GM23248 (cell line): ENCODE results near the gene CBL. TPM values are rescaled to one million over a fixed set of nuclear protein-coding genes. Genes with fewer than 3 reads are reported as not detected.

Experiments used
- DNase-seq: peaks from one replicate; pipeline ENCODE4 v3.0.0-alpha.2; 2015
- H2AFZ ChIP-seq: fragments of 200-600 bp; sonication (generic); 2 replicates; pipeline ENCODE4 v1.6.1; 2016; ENCODE audit warnings: antibody characterized with exemption
- H3F3A ChIP-seq: fragments of 200-600 bp; sonication (generic); 2 replicates; pipeline ENCODE4 v1.6.1; 2016; ENCODE audit warnings: mild to moderate bottlenecking, antibody characterized with exemption, mixed run types; ENCODE audit not compliant: insufficient read depth
- H3K27ac ChIP-seq: fragments of 200-600 bp; sonication (generic); 2 replicates; pipeline ENCODE4 v1.5.1; 2016; ENCODE audit warnings: mild to moderate bottlenecking
- H3K27me3 ChIP-seq: fragments of 200-600 bp; sonication (generic); replicated peaks from 2 replicates; pipeline ENCODE4 v1.6.1; 2016; ENCODE audit warnings: mild to moderate bottlenecking; ENCODE audit not compliant: insufficient read depth
- H3K36me3 ChIP-seq: fragments of 200-600 bp; sonication (generic); 2 replicates; pipeline ENCODE4 v1.6.1; 2016; ENCODE audit warnings: low read depth, mild to moderate bottlenecking
- H3K4me1 ChIP-seq: fragments of 200-600 bp; sonication (generic); 2 replicates; pipeline ENCODE4 v1.6.1; 2016; ENCODE audit warnings: mild to moderate bottlenecking; ENCODE audit not compliant: insufficient read depth
- H3K4me2 ChIP-seq: fragments of 200-600 bp; sonication (generic); one replicate; pipeline ENCODE4 v1.6.1; 2016; ENCODE audit warnings: mild to moderate bottlenecking; ENCODE audit not compliant: unreplicated experiment
- H3K4me3 ChIP-seq: fragments of 200-600 bp; sonication (generic); 2 replicates; pipeline ENCODE4 v1.5.1; 2016; ENCODE audit warnings: mild to moderate bottlenecking
- H3K79me2 ChIP-seq: fragments of 200-600 bp; sonication (generic); 2 replicates; pipeline ENCODE4 v1.6.1; 2016; ENCODE audit warnings: mild to moderate bottlenecking; ENCODE audit not compliant: insufficient read depth
- H3K9ac ChIP-seq: fragments of 200-600 bp; sonication (generic); 2 replicates; pipeline ENCODE4 v1.6.1; 2016; ENCODE audit warnings: mild to moderate bottlenecking
- H3K9me2 ChIP-seq: fragments of 200-600 bp; sonication (generic); 2 replicates; pipeline ENCODE4 v1.6.1; 2016; ENCODE audit warnings: mixed run types, mild to moderate bottlenecking, moderate library complexity; ENCODE audit not compliant: insufficient read depth
- H3K9me3 ChIP-seq: fragments of 200-600 bp; sonication (generic); one replicate; pipeline ENCODE4 v1.6.1; 2017; ENCODE audit warnings: low read depth
- H4K20me1 ChIP-seq: fragments of 200-600 bp; sonication (generic); 2 replicates; pipeline ENCODE4 v1.6.0; 2016; ENCODE audit not compliant: insufficient read depth
- EZH2 ChIP-seq: fragments of 200-600 bp; sonication (generic); IDR thresholded peaks from 2 replicates; pipeline ENCODE4 v1.6.1; 2018; ENCODE audit warnings: antibody characterized with exemption, mild to moderate bottlenecking; ENCODE audit not compliant: insufficient read depth, poor library complexity, severe bottlenecking
- EZH2phosphoT487 ChIP-seq: fragments of 200-600 bp; sonication (generic); IDR thresholded peaks from 2 replicates; pipeline ENCODE4 v1.6.1; 2018; ENCODE audit warnings: antibody characterized with exemption, moderate library complexity, mild to moderate bottlenecking, low read depth; ENCODE audit not compliant: insufficient read depth
- WGBS, 2 experiments: methylation state at CpG; one replicate each; pipeline ENCODE4 v1.1.6; 2015 to 2017; ENCODE audit warnings: low lambda C conversion rate in 2 of 2, low coverage in 1 of 2; ENCODE audit errors: missing lambda C conversion rate in 2 of 2; 5-methylcytosine and 5-hydroxymethylcytosine counted together
- in situ Hi-C: fragments of 300-500 bp; cut with MboI; formaldehyde crosslinking; loops from 2 replicates; pipeline ENCODE4 v1.15.0; 2020
- polyA plus RNA-seq: library from polyadenylated mRNA; unstranded; fragments of >200 nt; fragmentation: Nextera tagmentation; extraction: Ambion mirVana; gene quantifications from 2 replicates; pipeline ENCODE4 v1.2.1, GENCODE V29; 2016
- total RNA-seq: library from RNA; depleted of rRNA; stranded (reverse); fragments of >200 nt; shearing (Covaris generic); gene quantifications from 2 replicates; pipeline ENCODE4 v1.2.3, GENCODE V29; 2014

Gene CBL
- total and polyA plus RNA-seq, 2 experiments from 2014 or later: 5.8 to 8.6 TPM

- no peak for DNase-seq
- in situ Hi-C loops: no loop called here
- H3K4me2 ChIP-seq: no peak overlapping the region
- no peaks in the 10 kb centered on the region for H3K9me3 ChIP-seq
- H3K27ac ChIP-seq: no peak overlapping the region
- no peak overlapping the region for H3K9ac ChIP-seq
- H3K27me3 ChIP-seq: 0 out of 2 replicates have a peak, but pooled peaks cover 6% of the 10 kb centered on the region
- no peaks in the 10 kb centered on the region for H3F3A ChIP-seq
- TF ChIP-seq EZH2phosphoT487 (no peak), EZH2 (no peak)
- H3K36me3 ChIP-seq: no peaks in the 10 kb centered on the region
- no peaks in the 10 kb centered on the region for H3K4me1 ChIP-seq
- no peaks in the 10 kb centered on the region for H4K20me1 ChIP-seq
- H3K4me3 ChIP-seq: no peak overlapping the region
- WGBS, 2 experiments: 36 to 41% methylated on average over 15 of the region's 15 CpGs
- no peaks in the 10 kb centered on the region for H3K79me2 ChIP-seq
- no peaks in the 10 kb centered on the region for H3K9me2 ChIP-seq
- H2AFZ ChIP-seq: no peak overlapping the region
Observed at GRCh38 chr11:119185981-119186634, 20.0 kb upstream of the CBL start.

- 0 out of 2 replicates have a peak, but pooled peaks cover 6% of the 10 kb centered on the region for H3K27me3 ChIP-seq
- in situ Hi-C loops: no loop called here
- no peaks in the 10 kb centered on the region for H3K9me3 ChIP-seq
- no peaks in the 10 kb centered on the region for H3K36me3 ChIP-seq
- no peaks in the 10 kb centered on the region for H3K79me2 ChIP-seq
- H3K4me1 ChIP-seq: no peaks in the 10 kb centered on the region
- no peak overlapping the region for H3K27ac ChIP-seq
- TF ChIP-seq EZH2phosphoT487: no peak
- DNase-seq: no peak
- H3K9me2 ChIP-seq: no peaks in the 10 kb centered on the region
- no peak overlapping the region for H2AFZ ChIP-seq
- H3F3A ChIP-seq: no peaks in the 10 kb centered on the region
- H3K9ac ChIP-seq: no peak overlapping the region
- no peak overlapping the region for H3K4me3 ChIP-seq
- no peaks in the 10 kb centered on the region for H4K20me1 ChIP-seq
- WGBS, 2 experiments: 58 to 59% methylated on average over 17 to 21 of the region's 21 CpGs
- no peak overlapping the region for H3K4me2 ChIP-seq
Observed at GRCh38 chr11:119187123-119187892, 18.8 kb upstream of the CBL start.

- H3K36me3 ChIP-seq: no peaks in the 10 kb centered on the region
Observed at GRCh38 chr11:119188067-119188466, 18.1 kb upstream of the CBL start.

GRCh38 chr11:119188887-119189286 is 17.3 kb upstream of the CBL start:
- Histone ChIP-seq H3F3A (no peaks in the 10 kb centered on the region), H3K27me3 (0 out of 2 replicates have a peak, but pooled peaks cover 6% of the 10 kb centered on the region), H3K79me2 (no peaks in the 10 kb centered on the region), H3K9me3 (no peaks in the 10 kb centered on the region), H3K4me2 (no peak overlapping the region), H3K27ac (no peak overlapping the region), H4K20me1 (no peaks in the 10 kb centered on the region), H3K4me3 (no peak overlapping the region), H3K4me1 (no peaks in the 10 kb centered on the region), H3K9me2 (no peaks in the 10 kb centered on the region), H3K9ac (no peak overlapping the region), H2AFZ (no peak overlapping the region), H3K36me3 (no peaks in the 10 kb centered on the region)
- in situ Hi-C loops: no loop called here
- WGBS, 2 experiments: 66 to 67% methylated on average over 8 of the region's 8 CpGs
- DNase-seq: no peak
- no peak for TF ChIP-seq EZH2
- TF ChIP-seq EZH2phosphoT487: no peak

More at GRCh38 chr11:119188067-119188466, 18.1 kb upstream of the CBL start:
- no peak for TF ChIP-seq EZH2phosphoT487
- no peak for TF ChIP-seq EZH2
- H3F3A ChIP-seq: no peaks in the 10 kb centered on the region
- H3K4me3 ChIP-seq: no peak overlapping the region
- H2AFZ ChIP-seq: no peak overlapping the region
- H3K9me2 ChIP-seq: no peaks in the 10 kb centered on the region
- in situ Hi-C loops: no loop called here
- no peaks in the 10 kb centered on the region for H3K9me3 ChIP-seq
- H4K20me1 ChIP-seq: no peaks in the 10 kb centered on the region
- 0 out of 2 replicates have a peak, but pooled peaks cover 6% of the 10 kb centered on the region for H3K27me3 ChIP-seq
- DNase-seq: no peak
- H3K9ac ChIP-seq: no peak overlapping the region
- WGBS, 2 experiments: 68 to 74% methylated on average over 8 to 11 of the region's 11 CpGs
- no peak overlapping the region for H3K27ac ChIP-seq
- no peaks in the 10 kb centered on the region for H3K4me1 ChIP-seq
- H3K79me2 ChIP-seq: no peaks in the 10 kb centered on the region
- H3K4me2 ChIP-seq: no peak overlapping the region
